B cell (primary cell): ENCODE results near the gene RASL10B. TPM values are rescaled to one million over a fixed set of nuclear protein-coding genes. Genes with fewer than 3 reads are reported as not detected.
A peak's percentile ranks its signal among the peaks of the same experiment; 100 is the strongest.

Experiments used
- ATAC-seq: fragments of 200-7000 bp; cut with Tn5 transposase; one replicate; pipeline ENCODE4 v1.10.0; 2021; ENCODE audit warnings: low read depth, mild to moderate bottlenecking, moderate number of reproducible peaks, moderate library complexity
- CTCF ChIA-PET: fragments of 350-600 bp; sonication (Branson Sonifier 250); formaldehyde crosslinking; loops from one replicate; lab custom pipeline; 2021; ENCODE audit warnings: antibody characterized with exemption, inconsistent platforms; lab: Charles Lee
- POLR2A ChIA-PET: fragments of 350-600 bp; sonication (Branson Sonifier 250); formaldehyde crosslinking; loops from one replicate; lab custom pipeline; 2021; ENCODE audit warnings: antibody characterized with exemption; lab: Charles Lee
- DNase-seq: peaks from one replicate; pipeline ENCODE4 v3.0.0; 2013
- H2AFZ ChIP-seq: 2 replicates; pipeline ENCODE4 v1.6.1; 2012; ENCODE audit warnings: mild to moderate bottlenecking, low read depth, low read length; ENCODE audit not compliant: insufficient read depth, poor library complexity, severe bottlenecking
- H3K27ac ChIP-seq, 2 donors: 1 replicate in 1 of 2; 2 replicates in 1 of 2; pipeline ENCODE4 v1.5.1; 2012 to 2013; ENCODE audit warnings: low read length in 2 of 2, mild to moderate bottlenecking in 2 of 2, moderate library complexity in 1 of 2
- H3K27me3 ChIP-seq, 4 experiments: fragments of 200-600 bp in 1 of 4; sonication (generic) in 1 of 4; replicated peaks in 1 of 4; 1 replicate in 2 of 4; 2 replicates in 2 of 4; pipeline versions ENCODE4 v1.6.1 to v1.7.0; 2013 to 2016; ENCODE audit warnings: low read length in 3 of 4, mild to moderate bottlenecking in 2 of 4, mixed read lengths in 1 of 4, moderate library complexity in 1 of 4; ENCODE audit not compliant: insufficient read depth in 4 of 4, control insufficient read depth in 3 of 4; ENCODE audit errors: control extremely low read depth in 1 of 4
- H3K36me3 ChIP-seq, 2 experiments: replicated peaks in 1 of 2; 1 replicate in 1 of 2; 2 replicates in 1 of 2; pipeline versions ENCODE4 v1.6.1 to v1.7.1; 2013; ENCODE audit warnings: low read length in 1 of 2; ENCODE audit not compliant: insufficient read depth in 2 of 2, control insufficient read depth in 1 of 2; ENCODE audit errors: control extremely low read depth in 1 of 2, extremely low read depth in 1 of 2
- H3K4me1 ChIP-seq, 2 donors: fragments of 200-600 bp in 1 of 2; sonication (generic) in 1 of 2; 1 replicate in 1 of 2; 2 replicates in 1 of 2; pipeline versions ENCODE4 v1.5.1 to v1.6.1; 2013 to 2017; ENCODE audit warnings: low read length in 2 of 2; ENCODE audit not compliant: control insufficient read depth in 2 of 2, insufficient read depth in 2 of 2
- H3K4me2 ChIP-seq: replicated peaks from 2 replicates; pipeline ENCODE3; 2012; ENCODE audit warnings: mild to moderate bottlenecking, low read depth, low read length; ENCODE audit not compliant: poor library complexity, severe bottlenecking
- H3K4me3 ChIP-seq, 5 experiments: fragments of 200-600 bp in 1 of 5; sonication (generic) in 1 of 5; 1 replicate in 3 of 5; 2 replicates in 2 of 5; pipeline versions ENCODE4 v1.5.1 to v1.7.0; 2011 to 2016; ENCODE audit warnings: low read length in 4 of 5, mild to moderate bottlenecking in 4 of 5, low read depth in 2 of 5, control low read depth in 1 of 5, moderate library complexity in 1 of 5; ENCODE audit not compliant: insufficient read depth in 1 of 5; ENCODE audit errors: control extremely low read depth in 1 of 5, extremely low read depth in 1 of 5
- H3K79me2 ChIP-seq: fragments of 200-600 bp; sonication (generic); one replicate; pipeline ENCODE4 v1.6.0; 2016; ENCODE audit warnings: low read length; ENCODE audit not compliant: control insufficient read depth, insufficient read depth
- H3K9ac ChIP-seq: fragments of 200-600 bp; sonication (generic); 2 replicates; pipeline ENCODE4 v1.6.1; 2017; ENCODE audit warnings: mild to moderate bottlenecking, low read length, moderate library complexity
- H3K9me3 ChIP-seq, 3 donors: one replicate each; pipeline versions ENCODE4 v1.6.1 to v1.7.1; 2013; ENCODE audit warnings: low read length in 2 of 3; ENCODE audit not compliant: control insufficient read depth in 2 of 3, insufficient read depth in 1 of 3; ENCODE audit errors: control extremely low read depth in 1 of 3
- H4K20me1 ChIP-seq: 2 replicates; pipeline ENCODE4 v1.6.0; 2012; ENCODE audit warnings: mild to moderate bottlenecking, low read length; ENCODE audit not compliant: insufficient read depth, control insufficient read depth, poor library complexity, severe bottlenecking
- H3K27ac Mint-ChIP-seq: one replicate; pipeline ENCODE4 v1.8.0; 2021; ENCODE audit warnings: mixed read lengths
- H3K27me3 Mint-ChIP-seq: one replicate; pipeline ENCODE4 v1.8.0; 2021; ENCODE audit warnings: mixed read lengths
- H3K4me1 Mint-ChIP-seq: one replicate; pipeline ENCODE4 v1.8.0; 2021; ENCODE audit warnings: mixed read lengths
- H3K4me3 Mint-ChIP-seq: one replicate; pipeline ENCODE4 v1.8.0; 2021; ENCODE audit warnings: mixed read lengths
- H3K9me3 Mint-ChIP-seq: one replicate; pipeline ENCODE4 v1.8.0; 2022; ENCODE audit warnings: mixed read lengths; ENCODE audit not compliant: insufficient read depth
- CTCF ChIP-seq: fragments of 200-600 bp; IDR thresholded peaks from one replicate; pipeline ENCODE4 v1.8.0; 2022; ENCODE audit warnings: antibody characterized with exemption, mild to moderate bottlenecking
- EZH2 ChIP-seq: IDR thresholded peaks from 2 replicates; pipeline ENCODE4 v1.6.1; 2012; ENCODE audit warnings: borderline replicate concordance, low read depth, mild to moderate bottlenecking, moderate library complexity, low read length; ENCODE audit not compliant: insufficient read depth, poor library complexity, severe bottlenecking
- WGBS: methylation state at CpG from one replicate; pipeline ENCODE4 v1.1.5; 2013; ENCODE audit warnings: missing lambda C conversion rate; ENCODE audit not compliant: insufficient coverage; 5-methylcytosine and 5-hydroxymethylcytosine counted together
- intact Hi-C: fragments of 100-400 bp; cut with micrococcal nuclease; formaldehyde crosslinking; loops from one replicate; pipeline ENCODE4 v1.10.0; 2022
- polyA plus RNA-seq: library from polyadenylated mRNA; depleted of rRNA; stranded (reverse); fragments of >200 nt; gene quantifications from 2 replicates; pipeline ENCODE4 v1.2.3, GENCODE V29; 2012
- total RNA-seq, 2 donors: library from RNA; stranded (reverse); fragments of 120-200 nt in 1 of 2; gene quantifications; 1 replicate in 1 of 2; 2 replicates in 1 of 2; pipeline versions ENCODE4 v1.2.3 to v1.2.4, GENCODE V29; 2013 to 2022

Gene RASL10B
- total and polyA plus RNA-seq, 2 donors (not counting 1 experiment from before 2014, with no cell fraction given) = 0.06 TPM; not detected in 1

GRCh38 chr17:35747540-35748017 is 16.1 kb downstream of the RASL10B start:
- ATAC-seq = peak; percentile 92
- no peak overlapping the region for H2AFZ ChIP-seq
- POLR2A ChIA-PET = interaction anchor here (0.5 kb wide), 1 partner anchor 71 kb away, joined by 3 read pairs; no protein-coding TSS in a partner anchor
- DNase-seq = peak; percentile 84
- CTCF ChIA-PET = interaction anchor here (0.7 to 2.7 kb wide), 48 partner anchors 9 to 1550 kb away, joined by 3 to 65 read pairs (median 4); partner anchors contain the start of genes C17orf50 and RASL10B
- H3K4me2 ChIP-seq = no peak overlapping the region
- Mint-ChIP-seq H3K4me1 (peaks cover 6% of the 10 kb centered on the region), H3K27me3 (peaks cover 51% of the 10 kb centered on the region), H3K9me3 (no peaks in the 10 kb centered on the region), H3K27ac (no peak overlapping the region), H3K4me3 (no peak overlapping the region)
- intact Hi-C loops = loop anchor here (1.0 to 5.0 kb wide), 4 partner anchors 193 to 1325 kb away; no protein-coding TSS in a partner anchor
- H3K27ac ChIP-seq = no peak overlapping the region
- TF ChIP-seq EZH2 (no peak), CTCF (peak; percentile 88)
- no peaks in the 10 kb centered on the region for H4K20me1 ChIP-seq
- H3K9me3 ChIP-seq = peaks cover 0 to 14% (median 0%) of the 10 kb centered on the region in 3 donors
- H3K27me3 ChIP-seq = peaks cover 0 to 51% (median 23%) of the 10 kb centered on the region in 4 experiments
- no peak overlapping the region for H3K9ac ChIP-seq
- H3K4me1 ChIP-seq = peaks cover 3 to 10% of the 10 kb centered on the region in 2 donors
- 40% methylated on average over 7 of the region's 12 CpGs for WGBS
- no peak overlapping the region for H3K4me3 ChIP-seq
- H3K36me3 ChIP-seq = no peaks in the 10 kb centered on the region
- H3K79me2 ChIP-seq = no peaks in the 10 kb centered on the region

DNA sequence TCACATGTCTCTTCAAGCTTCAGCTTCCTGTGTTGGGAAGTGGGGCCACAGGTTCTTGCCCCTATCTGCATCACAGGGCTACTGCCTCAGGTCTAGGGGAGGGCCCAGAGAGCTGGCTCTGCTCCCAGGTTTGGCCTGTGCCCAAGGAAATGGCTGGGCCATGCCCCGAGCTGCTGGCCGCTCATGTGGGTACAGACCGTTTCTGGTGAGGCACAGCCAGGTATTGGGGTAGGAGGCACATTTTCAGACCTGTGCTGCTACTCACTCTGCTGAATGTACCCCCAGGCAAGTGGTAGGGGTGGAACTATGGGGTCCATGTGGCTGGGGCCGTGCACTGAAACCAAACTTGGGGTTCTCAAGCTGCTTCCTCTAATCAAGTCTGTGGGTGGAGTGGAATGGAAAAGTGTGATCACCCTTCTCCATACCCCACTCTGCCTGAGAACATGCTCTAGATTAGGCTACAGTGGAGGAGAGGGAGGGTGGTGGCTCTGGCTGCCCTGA is 17.0 kb downstream of the RASL10B start:
- no peak overlapping the region for H3K4me3 ChIP-seq
- intact Hi-C loops = loop anchor here (5.0 kb wide), 1 partner anchor 1326 kb away; no protein-coding TSS in a partner anchor
- no peak overlapping the region for H3K27ac ChIP-seq
- DNase-seq (no peak), ATAC-seq (no peak)
- no peak overlapping the region for H3K4me2 ChIP-seq
- H3K27ac Mint-ChIP-seq = no peak overlapping the region
- H3K27me3 Mint-ChIP-seq = peaks cover 56% of the 10 kb centered on the region
- peaks cover 3 to 10% of the 10 kb centered on the region in 2 donors for H3K4me1 ChIP-seq
- POLR2A ChIA-PET = no interaction called here
- 46% methylated on average over 3 of the region's 4 CpGs for WGBS
- no peaks in the 10 kb centered on the region for H3K9me3 Mint-ChIP-seq
- no peak overlapping the region for H2AFZ ChIP-seq
- peaks cover 0 to 14% (median 0%) of the 10 kb centered on the region in 3 donors for H3K9me3 ChIP-seq
- CTCF ChIA-PET = interaction anchor here (0.7 to 2.7 kb wide), 16 partner anchors 8 to 578 kb away, joined by 3 to 65 read pairs (median 8); partner anchors contain the start of gene C17orf50
- TF ChIP-seq EZH2 (no peak), CTCF (no peak)
- no peak overlapping the region for H3K9ac ChIP-seq
- H4K20me1 ChIP-seq = no peaks in the 10 kb centered on the region
- peaks cover 6% of the 10 kb centered on the region for H3K4me1 Mint-ChIP-seq
- H3K27me3 ChIP-seq = peaks cover 0 to 52% (median 23%) of the 10 kb centered on the region in 4 experiments
- H3K4me3 Mint-ChIP-seq = no peak overlapping the region
- H3K36me3 ChIP-seq = no peaks in the 10 kb centered on the region
- no peaks in the 10 kb centered on the region for H3K79me2 ChIP-seq
